SHP77 (cell line): ENCODE measurements around the gene MEGF11.
A peak's percentile ranks its signal among the peaks of the same experiment; 100 is the strongest.

Experiments used
- DNase-seq, 2 experiments: peaks; one replicate each; lab custom pipeline; 2025; lab: John Stamatoyannopoulos, UW

MEGF11 gene

DNA sequence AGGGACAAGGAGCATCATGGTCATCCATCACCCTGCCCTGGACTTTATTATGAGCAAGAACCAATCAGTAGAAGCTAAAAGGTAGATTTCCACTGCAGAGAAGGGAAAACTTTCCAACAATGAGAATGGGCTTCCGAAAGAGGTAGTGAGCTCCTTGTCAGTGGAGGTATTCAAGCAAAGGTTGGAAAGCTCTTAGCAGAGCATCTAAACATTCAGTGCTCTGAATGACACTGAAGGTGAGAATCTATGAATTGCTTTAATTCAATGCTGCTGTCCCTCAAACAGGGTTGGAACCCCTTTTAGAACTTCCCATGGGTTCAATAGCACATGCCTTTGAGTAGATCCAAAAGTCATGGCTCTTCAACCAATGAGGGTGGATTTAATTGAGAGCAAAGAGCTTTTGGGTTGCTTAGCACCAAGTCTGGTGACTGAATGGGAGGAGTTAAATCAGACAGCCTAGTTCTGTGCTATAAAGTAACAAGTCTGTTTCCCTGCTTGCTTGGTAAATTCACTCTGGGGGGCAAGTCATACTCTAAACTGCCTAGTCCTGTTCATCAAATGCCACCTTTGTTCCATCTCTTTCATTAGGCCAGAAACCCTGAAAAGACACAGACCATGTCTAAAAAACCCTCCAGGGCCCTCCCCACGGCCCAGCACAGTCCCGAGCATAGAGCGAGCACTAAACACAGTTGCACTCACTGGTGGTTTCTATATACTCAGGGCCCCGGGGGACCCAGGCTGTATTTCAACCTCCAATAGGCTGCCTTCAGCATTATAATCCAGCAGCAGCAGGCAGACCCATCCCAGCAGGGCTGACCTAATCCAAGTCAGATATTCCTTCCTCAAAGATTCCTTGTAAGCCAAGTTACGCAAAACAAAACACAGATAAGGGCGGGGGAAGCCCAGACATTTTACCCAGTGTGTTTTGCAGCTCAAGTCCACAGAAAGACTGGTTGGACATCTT lies 161.2 kb downstream of the MEGF11 start:
- no peak for DNase-seq

DNA sequence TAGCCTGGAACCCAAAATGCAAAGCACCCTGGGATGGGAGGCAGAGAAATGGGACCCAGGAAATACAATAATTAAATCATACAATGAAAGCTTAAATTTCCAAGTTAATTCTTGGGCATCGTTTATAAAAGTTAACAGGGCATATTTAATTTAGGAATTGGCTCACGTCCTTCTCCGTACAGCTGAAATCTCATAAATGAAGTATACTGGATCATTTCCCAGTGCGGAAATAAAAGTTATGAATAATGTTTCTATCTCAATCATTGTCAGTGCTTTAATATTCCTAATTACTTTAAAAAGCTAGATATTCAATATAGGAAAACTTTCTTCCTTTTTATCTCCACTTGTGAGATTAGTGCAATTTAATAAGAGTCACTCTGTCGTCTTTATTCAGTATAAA lies 164.0 kb downstream of the MEGF11 start:
- DNase-seq, result no peak

DNA sequence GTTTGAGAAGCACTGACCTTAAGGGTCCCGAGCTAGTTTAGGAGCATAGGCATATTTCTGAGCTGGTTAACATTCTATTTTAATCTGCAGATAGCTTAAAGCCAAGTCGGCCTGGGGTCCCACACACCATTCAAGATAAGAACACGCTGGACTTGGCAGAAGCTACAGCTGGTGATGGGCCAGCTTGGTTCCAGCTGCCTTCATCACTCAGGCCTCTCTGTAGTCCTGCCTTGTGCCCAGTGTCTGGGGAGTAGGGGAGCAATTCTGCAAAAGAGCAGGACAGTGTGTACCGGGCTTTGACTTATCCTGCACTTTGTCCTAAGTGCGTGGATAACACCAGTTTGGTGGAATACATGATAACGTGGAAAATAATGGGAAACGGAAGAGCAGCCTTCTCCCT lies 164.5 kb downstream of the MEGF11 start:
- no peak for DNase-seq

DNA sequence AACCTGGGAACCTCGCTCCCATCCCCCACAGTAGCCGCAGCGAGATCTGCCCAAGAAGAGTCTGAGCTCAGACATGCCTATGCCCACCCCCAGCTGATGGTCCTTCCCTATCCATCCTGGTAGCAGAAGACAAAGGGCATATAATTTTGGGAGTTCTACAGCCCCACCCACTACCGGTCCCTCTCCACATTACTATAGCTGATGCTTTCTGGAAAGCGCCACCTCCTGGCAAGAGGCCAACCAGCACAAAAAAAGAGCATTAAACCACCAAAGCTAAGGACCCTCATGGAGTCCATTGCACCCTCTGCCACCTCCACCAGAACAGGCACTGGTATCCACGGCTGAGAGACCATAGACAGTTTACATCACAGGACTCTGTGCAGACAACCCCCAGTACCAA lies 168.4 kb downstream of the MEGF11 start:
- peak in 1 of 2 experiments; percentile 8 for DNase-seq

DNA sequence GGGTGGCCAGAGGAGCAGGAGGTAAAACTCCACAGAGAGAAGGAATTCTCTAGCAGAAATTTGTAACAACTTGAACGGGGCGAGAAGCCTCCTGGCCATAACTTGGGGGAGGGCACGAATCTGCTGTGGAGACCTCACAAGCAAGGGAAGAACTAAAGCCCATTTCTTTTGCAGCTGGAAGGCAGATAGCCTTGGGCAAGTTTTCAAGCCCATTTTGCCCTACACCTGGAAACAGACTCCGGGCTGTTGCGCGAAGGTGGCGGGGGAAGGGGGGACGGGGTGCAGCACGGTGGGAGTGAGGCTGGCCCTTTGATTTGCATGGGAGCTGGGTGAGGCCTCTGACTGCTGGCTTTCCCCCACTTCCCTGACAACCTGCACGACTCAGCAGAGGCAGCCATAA lies 168.8 kb downstream of the MEGF11 start:
- DNase-seq, result no peak

DNA sequence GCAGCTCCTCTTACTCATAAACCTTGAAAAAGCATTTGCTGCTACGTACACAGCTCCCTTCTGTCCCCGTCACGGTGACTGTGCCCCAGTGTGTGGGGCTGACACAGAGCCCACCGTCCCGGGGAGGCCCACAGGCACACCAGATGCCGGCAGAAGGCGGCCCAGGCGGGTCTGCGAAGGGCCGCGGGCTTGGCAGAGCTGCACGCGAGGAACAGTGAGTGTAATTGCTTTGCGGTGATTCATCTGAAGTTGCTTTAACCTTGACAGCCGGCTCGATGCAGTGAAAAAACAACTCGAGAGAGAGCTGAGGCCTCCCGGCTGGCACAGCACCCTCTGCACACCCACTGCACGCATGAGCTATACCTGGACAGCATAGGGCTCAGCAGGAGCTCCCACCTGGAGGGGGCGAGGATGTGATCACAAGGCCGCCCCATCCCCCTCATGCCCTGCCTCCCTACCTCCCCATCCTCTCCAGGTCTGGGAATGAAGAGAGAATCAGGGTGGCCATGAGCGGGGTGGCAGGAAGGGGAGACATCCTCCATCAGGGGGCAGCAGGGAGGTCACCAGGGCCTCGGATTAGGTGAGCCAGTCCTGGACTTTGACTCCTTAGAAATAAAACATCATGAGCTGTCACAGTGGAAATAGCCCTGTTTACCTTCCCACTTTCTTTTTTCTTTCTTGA lies 172.7 kb downstream of the MEGF11 start:
- DNase-seq, result no peak

DNA sequence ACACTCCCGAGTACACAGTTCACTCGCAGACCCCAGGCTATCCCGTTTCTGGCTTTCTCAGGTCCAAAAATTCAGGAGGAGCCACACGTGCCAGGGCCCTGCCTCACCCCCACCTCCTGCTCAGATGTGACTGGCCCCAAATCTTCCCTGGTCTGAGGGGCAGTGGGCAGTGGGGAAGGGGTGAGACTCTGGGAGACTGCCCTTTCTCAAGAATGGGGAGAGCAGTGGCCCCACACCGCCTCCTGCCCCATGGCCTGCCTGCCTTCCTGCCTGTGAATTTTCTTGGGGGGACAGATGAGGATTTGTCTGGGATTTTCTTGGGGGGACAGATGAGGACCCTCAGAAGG lies 174.6 kb downstream of the MEGF11 start:
- DNase-seq, result no peak

DNA sequence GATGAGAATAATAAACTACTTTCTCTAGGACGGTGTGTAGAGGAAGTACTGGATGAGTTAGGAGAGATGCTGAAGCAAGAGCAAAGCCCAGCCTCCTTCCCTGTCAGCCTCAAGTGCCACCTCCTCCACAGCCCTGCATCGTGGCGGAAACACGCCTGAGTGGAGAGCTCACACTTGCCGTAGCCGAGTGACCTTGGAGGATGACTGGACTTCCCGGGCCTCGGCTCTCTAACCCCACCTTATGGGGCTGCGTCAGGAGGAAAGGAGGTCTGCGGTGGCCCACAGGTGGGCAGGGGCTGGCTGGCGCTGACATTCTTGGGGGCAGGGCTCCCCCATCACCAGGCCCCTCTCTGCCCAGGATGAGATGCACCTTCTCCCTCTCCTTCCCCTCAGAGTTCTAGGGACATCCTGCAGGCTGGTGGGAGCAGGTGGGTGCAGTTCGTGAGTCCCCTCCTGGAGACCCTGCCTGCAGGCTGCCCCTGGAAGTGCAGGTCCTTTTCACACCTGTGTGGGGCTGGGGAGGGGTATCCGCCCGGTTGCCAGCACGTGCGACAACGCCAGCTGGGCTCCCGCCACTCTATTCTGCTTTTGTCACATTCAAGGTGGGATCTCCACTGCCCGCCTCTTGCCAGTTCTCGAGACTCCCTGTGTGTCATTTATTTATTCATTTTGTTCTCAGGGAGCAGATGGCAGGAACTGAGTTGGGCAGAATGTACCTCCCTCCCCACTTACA lies 175.2 kb downstream of the MEGF11 start:
- no peak for DNase-seq

DNA sequence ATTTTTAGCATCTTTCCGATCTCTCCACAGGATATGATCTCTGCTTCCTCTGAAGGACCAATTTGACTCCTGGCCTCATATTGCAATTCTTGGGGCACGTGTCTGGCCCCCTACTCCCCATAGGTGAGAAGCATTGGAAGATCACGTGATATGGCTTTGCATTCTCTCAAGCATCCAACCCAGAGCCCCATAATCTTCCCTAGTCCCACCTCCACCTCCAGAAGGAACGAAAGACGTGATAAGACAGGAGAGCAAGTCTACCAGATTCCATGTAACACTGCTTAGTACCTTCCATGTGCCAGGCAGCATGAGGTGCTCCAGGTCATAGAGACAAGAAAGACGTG lies 176.3 kb downstream of the MEGF11 start:
- DNase-seq, result no peak

DNA sequence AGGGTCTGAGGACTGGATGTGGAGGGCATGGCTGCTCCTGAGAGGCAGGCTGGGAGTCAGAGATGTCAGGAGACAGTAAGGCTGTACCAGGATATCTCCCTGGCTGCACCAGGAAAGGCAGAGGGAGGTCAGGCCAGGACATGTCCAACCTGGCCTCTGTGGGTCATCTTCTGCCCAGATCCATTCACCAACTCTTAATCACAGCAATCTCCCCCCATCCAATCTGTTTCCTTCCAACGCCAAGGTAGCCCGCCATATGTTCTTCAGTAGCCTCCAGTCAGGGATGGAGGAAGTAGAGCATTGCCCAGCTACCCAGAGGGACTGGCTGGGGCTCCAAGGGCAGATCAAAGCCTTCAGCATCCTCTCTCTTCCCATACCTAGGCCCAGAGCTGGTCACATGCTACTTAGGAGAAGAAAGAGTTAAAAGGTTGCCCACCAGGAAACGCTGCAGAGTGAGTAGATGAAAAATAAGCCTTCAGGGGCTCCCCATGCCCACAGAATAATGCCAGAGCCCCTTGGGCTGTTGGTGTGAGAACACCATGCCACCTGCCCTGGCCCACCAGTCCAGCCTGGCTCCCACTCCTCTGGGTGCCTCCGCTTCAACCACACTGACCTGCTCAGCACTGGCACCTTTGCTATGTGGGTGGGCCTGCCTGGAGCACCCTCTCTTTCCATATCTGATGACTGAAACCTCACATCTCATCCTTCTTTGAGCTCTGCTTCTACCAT lies 176.8 kb downstream of the MEGF11 start:
- DNase-seq, result no peak

DNA sequence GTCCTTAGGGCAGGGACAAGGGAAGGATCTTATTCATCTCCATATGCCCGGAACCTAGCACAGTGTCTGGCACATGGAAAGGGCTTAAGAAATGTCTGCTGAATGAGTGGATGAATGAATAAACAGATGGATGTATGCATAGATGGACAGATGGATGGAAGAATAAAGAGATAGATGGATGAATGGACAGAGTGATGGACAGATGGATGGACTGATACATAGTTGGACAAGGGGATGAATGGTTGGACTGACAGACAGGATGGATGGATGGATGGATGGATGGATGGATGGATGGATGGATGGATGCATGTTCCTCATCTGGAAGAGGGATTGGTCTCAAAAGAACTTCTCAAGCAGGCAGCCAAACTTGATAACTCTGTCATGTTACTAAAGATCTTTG lies 177.6 kb downstream of the MEGF11 start:
- DNase-seq, result no peak

DNA sequence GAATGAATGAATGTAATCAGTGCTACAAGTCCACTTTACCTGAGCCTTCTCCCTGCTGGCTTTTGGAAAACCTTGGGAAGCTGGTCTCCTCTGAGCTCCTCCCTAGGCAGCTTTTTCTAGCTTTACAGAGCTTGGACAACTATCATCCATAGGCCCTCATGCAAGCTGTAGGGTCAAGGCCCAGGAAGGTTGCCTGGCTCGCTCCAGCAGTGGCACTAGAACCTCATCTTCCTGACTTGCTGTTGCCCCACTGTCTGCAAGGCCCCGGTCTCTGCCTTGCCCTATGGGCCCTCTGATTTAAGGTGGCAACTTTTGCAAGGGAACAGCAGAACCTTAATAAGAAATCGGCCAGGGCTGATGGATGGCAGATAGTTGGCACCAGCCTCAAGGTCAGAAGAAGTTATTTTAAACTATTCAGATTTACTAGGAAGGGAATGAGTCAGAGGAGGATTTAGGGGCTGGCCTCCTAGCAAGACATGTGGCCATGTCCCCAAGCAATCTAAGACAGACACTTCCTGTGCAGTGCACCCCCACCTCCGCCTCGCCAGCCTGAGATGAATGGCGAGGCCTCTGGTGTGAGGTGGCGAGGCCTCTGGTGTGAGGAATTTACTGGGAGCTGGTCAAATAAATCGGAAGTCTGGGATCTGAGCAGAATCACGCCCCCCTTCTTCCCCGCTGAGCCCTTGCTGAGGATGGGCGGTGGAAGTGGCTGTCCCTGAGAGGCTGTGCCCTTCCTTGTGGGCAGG lies 180.8 kb downstream of the MEGF11 start:
- no peak for DNase-seq

DNA sequence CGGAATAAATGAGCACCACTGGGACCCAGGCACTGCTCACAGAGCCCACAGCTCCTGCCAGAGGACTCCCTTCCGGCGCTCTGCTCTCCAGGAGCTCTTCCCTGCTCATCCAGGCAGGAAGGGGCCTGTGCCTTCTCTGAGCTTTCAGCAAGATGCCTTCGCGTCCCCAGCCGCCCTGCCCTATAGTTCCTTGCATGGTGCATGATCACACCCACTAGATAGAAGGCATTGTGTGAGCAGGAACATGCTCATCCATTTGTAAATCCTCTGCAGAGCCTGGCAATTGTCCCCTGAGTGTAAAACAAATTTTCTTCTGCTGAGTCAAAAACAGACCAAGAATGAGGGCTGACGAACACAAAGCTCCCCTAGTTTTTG lies 181.6 kb downstream of the MEGF11 start:
- no peak for DNase-seq

DNA sequence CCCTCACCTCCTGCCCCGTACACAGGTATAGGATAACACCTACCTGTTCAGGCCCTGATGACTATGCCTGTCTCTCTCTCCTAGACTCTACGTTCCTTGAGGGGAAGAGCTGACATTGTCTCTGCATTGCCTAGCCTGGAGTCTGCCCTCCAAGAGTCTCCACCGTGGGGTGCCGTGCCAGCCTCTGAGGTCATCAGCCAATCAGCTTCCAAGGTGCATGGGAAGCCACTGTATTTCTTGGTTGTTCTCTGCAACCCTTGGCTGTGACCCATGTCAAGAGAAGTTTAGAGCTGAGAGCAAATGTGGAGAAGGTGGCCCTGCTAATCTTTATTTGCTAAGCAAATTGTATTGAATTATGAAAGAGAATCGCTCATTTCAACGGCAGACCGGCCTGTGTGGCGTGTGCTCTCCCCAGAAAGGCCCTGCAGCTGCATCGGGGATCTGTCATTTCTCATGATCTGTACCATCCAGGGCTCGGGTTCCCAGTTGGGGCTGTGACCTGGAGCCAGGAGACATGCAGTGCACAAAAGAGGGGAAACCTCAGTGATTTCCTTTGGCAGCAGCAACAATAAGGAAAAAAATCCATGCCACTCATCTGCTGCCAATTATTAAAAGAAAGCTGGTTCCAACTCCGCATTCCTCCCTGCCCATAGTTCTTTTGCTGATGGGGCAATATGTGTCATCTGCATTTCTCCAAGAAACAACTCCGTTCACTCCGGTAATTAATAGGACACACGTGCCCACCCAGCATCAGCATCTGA lies 182.2 kb downstream of the MEGF11 start:
- no peak for DNase-seq

DNA sequence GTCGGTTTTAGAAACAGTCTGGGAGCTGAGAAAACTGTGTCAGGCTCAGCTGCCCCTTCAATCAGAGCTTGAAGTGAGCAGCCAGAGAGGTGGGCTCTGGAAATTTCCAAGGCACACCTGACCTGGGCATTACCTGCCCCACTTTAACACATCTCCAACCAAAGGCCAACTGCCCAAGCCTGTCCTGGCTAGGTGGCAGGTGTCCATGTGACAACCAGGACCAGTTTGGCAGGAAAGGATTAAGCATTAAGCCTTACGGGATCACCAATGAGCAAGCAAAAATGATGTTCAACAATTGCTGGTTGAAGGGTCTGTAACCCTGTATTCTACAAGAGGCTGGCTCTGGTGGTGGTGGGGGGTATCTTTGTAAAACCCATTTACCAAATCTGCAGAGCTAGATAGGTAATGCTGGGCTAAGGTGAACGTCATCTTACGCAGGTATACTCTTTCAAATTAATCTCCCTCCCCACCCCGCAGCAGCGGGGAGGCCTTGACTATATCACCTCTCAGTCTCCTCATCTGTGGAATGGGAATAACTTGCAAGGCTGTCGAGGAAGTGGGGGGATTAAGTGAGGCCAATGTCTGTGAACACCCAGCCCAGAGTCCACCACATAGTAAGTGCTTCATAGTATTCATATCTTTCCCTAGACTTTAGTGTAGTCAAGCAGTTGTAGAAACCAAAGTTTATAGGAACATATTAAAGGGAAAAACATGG lies 183.2 kb downstream of the MEGF11 start:
- DNase-seq, result no peak

DNA sequence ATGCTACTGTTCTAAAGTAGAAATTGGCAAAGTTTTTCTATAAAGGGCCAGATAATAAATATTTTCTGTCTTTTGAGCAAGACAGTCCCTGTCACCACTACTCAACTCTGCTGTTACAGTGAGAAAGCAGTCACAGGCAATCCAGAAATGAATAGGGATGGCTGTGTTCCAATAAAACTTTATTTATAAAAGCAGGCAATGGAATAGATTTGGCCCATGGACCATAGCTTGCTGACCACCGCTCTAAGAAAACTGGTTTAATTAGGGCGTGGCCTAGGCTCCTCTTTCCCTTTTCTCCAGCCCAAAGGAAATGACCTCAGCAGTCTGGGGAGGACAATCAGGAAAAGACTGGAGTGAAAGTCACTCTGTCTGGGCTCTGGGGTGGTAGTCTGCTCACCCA lies 183.8 kb downstream of the MEGF11 start:
- DNase-seq, result no peak

DNA sequence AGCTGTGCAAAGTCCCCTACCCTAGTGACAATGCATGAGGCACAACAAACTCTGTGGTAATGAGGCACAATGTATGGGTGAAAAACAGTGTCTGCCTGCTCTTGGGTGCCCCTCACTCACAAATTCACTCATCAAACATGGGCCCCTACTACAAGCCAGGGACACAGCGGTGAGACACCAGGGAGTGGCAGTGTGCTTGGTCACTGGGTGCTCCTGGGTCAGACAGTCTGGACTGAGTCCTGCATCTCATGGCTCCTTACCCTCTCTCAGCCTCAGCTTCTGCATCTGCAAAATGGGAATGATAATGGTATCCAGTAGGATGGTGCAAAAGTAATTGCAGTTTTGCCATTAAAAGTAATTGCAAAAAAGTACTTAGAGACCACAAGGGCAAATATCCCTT lies 184.7 kb downstream of the MEGF11 start:
- no peak for DNase-seq

DNA sequence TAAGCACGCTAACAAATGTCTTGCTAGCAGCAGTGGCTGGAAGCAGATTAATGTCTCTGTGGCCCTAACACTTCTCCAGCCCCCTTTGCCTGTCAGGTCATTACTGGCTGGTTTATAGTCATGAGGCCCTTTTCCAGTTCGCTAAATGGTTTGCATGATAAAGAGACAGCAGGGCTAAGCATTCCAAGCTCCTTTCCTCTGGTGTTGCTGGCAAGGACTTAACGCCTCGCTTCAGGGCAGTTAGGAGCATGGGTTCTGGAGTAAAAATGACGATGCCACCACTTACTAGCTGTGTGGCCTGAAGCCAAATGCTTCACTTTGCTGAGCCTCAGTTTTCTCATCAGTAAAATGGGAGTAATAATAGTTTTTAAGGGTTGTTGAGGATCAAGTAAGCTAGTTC lies 185.9 kb downstream of the MEGF11 start:
- DNase-seq, result no peak

DNA sequence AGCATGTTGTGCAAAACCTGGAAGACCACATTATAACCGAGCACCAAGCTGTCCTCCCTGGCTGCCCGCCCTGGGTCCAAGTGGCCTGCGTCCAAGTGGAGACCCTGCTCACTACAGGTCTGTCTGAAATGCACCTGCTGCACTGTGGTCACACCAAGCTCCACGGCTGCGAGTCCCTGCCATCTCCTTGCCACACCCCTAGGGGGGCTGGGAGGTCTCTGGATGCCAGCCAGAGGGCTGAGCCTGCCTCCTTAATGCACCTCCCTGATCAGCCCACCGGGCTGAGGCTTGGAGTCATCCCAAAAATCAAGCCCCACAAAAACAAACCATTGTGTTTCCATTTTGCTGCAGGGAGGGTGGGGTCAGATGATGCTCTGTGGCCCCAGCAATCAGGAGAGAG lies 187.1 kb downstream of the MEGF11 start:
- peak; percentile 6 to 12 for DNase-seq

DNA sequence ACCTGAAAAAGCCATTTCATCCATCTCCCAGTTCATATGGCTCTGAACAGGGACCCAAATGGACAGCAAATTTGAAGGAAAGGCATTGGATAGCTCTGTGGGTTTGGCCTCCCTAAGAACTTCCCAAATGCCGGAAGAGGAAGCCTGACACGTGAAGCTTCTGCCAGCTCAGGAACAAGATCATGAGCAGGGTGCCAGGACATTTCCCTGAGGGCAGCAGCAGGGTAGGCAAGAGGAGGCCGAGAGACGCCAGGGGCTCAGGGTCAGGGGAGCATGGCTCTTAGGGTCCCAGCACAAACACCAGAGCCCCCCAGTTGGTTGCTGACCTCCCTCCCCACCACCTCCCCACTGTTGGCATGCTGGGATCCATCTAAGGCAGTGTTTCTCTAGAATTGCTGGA lies 187.5 kb downstream of the MEGF11 start:
- no peak for DNase-seq
